Activated CD4-positive, alpha-beta T cell treated with anti-CD3 and anti-CD28 coated beads for 48 hours (primary cell): ENCODE results near the gene CNOT4.
"Not testable (repeated sequence)": the region's sequence is repeated elsewhere in the genome, so short reads cannot be mapped to it uniquely, and the experiment has no call there.

ENCODE experiments used
- DNase-seq: peaks from one replicate; pipeline ENCODE4 v3.0.0-alpha.2; 2020

CNOT4 gene

DNA sequence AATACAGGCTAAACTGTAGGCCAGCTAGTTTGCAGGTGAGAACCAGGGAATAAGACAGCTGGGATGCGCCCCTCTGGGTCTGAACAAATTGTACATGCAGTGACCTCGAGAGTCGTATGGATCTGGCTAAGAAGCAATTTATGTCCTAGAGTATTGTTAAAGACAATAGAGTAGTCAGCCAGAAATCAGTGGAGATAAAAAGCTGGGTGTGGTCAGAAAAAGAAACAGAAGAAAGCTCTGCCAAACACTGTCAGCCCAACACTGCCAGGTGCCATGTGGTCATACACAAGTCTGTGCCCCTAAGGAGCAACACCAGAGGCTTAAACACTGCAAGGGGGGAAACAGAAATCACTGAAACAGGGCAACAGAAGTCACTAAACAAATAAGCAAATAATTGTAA, 62.2 kb downstream of the CNOT4 start:
- no peak for DNase-seq

DNA sequence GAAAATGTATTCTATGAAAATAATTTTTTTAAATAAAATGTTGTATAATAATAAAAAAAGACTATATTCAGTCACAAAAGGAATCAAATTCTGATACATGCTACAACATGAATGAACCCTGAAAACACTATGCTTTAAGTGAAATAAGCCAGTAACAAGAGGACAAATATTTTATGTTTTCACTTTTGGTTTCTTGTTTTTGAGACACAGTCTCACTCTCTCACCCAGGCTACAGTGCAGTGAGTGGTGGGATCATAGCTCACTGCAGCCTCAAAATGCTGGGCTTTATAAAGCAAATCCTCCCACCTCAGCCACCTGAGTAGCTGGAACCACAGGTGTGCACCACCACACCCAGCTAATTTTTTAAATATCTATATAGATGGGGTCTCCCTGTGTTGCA, 64.2 kb downstream of the CNOT4 start:
- DNase-seq = no peak

DNA sequence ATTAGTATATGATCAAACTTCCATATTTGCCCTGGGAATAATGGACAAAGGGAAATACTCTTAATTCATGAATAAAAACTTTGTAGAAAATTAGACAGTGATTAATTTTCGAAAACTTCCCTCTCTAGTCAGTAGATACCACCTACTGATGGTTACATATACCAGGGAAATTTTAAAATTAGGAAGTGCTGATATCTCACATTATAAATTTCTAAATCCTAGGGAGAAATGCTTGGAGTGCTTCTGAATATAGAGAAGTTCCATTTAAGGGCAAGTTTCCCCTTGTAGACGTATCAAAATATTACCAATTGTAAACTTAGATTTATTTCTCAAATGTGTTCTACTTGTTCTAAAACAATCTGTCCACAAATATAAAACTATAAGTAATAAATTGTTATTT, 64.6 kb downstream of the CNOT4 start:
- not testable (repeated sequence) for DNase-seq

DNA sequence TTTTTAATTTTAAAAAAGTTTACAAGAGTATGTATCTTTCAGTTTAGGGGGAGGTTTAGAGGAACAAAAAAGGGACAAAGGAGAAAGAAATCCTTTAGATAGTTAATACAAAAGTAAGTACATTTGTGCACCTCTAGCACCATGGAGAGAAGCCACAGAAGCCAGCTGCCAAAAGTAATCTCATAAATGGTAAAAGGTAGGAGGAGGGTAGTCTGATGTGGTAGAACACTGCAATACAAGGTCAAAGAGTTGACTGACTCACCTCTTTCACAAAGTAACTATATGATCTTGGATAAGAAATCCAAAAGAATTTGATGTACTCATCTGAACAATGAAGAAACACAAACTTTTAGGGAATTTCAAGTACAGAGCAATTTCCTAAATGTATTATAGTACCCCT, 68.1 kb downstream of the CNOT4 start:
- DNase-seq = peak; percentile 12

DNA sequence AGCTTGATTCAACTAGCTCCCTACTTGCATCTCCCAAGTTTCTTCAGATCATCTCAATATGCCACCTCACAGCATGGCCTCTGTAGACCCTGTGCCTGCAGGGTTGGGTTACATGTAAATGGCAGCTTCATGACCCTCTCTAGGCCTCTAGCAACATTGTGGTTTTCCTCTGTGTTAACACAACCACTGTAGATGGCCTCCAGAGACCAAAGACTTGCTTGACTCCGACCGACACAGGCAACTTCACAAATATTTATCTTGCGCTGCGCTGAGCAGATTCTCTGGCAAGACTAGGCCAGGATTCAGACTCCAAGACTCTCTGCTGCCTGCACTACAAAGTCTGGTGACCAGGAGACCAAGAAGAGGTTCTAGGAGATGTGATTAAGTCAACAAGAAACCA, 75.9 kb downstream of the CNOT4 start:
- DNase-seq = no peak

DNA sequence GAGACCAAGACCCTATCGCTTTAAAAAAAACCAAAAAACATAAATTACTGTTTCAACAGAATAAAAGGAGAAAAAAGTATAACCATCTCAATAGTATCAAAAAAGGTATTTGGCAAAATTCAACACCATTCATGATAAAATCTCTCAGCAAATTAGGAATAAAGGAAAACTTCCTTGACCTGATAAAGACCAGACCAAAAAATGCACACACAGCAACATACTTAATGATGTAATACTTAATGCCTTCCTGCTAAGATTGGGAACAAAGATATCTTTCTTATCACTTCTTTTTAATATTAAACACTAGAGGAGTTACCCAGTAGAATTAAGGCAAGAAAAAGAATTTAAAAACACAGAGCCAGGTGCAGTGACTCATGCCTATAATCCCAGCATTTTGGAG, 79.3 kb downstream of the CNOT4 start:
- DNase-seq = no peak

DNA sequence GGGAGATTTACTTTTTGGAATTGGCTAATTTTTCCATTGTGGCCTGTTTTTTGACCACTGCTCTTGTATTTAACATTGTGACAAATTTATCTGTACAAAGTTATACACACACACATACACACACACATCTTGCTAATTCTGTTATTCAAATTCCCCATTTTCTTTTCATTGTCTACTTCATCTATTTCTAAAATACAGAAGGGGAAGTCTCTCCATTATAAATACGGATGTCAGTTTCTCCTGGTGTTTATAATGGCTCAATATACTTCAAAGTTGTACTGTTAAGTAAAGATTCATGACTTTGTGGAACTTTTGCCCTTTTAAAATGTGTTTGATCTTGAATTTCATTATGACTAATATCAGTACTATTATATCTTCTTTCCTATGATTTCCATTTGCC, 81.0 kb downstream of the CNOT4 start:
- DNase-seq = no peak

DNA sequence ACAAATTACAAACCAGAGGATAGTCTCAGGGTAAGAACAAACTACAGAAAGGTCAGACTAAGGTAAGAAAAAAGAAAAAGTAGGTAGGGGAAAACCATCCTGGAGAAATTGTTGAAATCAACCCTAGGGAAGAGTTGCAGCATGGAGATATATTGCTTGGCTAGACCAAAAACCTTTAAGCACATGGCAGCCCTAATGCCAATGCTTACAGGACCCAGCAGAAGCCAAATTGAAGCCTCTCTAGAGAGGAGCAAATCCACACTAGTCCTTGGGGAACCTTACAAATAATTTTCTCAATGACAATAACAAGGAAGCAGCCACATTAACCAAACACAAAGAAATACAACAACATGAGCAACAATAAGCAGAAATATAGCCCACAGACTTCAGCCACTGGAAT, 81.9 kb downstream of the CNOT4 start:
- no peak for DNase-seq

DNA sequence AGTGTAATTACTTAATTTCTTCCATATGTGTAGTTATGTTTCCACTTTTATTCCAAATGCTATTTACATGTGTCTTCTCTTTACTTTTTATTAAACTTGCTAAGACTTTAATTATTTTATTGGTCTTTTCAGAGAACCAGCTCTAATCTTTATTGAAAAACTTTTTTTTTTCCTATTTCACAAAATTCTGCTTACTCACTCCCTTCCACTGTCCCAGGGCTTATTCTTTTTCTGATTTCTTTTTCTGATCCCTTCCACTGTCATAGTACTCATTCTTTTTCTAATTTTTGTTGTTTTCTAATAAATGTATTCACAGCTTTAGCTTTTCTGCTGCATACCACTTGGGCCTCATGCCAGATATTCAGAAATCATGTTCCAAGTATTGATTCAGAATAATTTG, 82.7 kb downstream of the CNOT4 start:
- no peak for DNase-seq

DNA sequence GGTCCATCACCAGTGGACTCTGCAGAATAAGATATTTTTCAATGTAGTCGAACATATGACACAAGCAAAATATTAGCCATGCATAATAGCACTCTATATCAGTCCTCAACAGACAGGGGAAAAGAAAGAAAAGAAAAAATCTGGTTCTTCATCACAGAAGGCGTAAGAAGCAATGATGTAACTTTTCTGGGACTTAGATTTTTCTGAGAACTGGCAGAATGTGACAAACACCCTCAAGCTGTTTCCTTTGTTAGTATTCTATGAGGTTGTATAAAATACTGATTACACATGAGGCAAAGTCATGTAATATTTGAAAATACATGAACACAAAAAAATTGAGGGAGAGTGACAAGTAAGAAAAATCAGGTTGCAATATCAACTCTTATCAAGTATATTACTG, 84.9 kb downstream of the CNOT4 start:
- no peak for DNase-seq

DNA sequence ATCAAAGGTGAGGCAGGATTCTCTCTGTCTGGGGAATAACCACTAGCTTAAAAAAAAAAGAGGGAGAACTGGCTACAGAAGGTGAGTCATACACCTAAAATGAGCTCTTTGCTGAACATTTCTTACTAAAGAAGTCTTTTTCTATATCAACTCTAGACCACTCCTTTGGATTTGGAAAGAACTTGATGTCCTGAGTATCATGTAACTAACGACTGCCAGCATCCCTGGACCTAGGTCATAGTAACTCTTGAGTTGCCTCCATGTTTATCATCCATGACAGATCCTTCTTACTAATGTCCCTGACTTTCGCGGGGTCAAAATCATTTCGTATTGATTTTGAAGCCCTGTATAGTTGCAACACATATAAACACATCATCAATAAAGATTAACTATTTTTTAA, 89.1 kb downstream of the CNOT4 start:
- no peak for DNase-seq

DNA sequence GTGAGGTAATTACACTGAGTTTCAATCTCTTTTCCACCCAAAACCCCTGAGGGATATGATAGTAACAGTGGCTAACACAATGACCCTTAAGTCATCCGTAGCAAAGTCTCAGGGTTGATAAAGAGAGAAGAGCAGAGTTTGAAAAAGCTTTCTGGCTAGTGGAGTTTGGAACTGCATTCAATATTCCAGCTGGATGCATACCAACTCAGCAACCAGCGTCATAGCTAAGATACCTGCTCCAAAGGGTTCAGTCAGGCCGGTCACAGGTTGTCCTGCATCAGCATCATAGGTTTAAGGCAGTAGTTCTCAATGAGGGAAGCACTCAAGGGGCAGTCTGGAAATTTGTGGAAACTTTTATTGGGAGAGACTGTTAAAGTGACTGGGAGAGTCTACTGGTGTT, 93.5 kb downstream of the CNOT4 start:
- no peak for DNase-seq

DNA sequence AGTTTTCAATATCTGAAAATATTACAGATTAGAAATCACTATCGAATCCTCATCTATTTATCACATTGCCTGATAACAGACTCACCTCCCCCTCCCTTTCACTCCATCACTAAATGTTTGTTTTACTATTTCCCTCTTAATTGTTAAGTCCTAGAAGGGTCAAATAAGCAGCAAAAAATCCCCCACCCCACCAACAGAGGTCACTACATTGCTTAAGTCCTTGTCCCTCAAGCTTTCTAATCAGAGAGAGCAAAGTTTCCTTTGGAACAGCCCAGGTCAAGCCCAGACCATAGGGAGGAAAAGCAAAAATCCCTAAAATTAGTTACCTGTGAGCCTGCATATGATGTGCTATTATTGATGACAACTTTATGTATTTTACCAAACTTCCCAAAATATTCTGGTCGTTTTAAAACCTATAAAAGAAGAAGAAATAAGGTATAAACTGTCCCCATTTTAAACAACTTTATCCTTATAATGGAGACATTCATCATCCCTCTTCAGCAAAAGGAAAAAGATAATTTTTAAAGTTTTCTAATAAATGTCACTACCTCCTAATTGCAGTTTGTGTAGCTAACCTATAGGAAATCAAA, 95.0 kb downstream of the CNOT4 start:
- peak; percentile 43 for DNase-seq

DNA sequence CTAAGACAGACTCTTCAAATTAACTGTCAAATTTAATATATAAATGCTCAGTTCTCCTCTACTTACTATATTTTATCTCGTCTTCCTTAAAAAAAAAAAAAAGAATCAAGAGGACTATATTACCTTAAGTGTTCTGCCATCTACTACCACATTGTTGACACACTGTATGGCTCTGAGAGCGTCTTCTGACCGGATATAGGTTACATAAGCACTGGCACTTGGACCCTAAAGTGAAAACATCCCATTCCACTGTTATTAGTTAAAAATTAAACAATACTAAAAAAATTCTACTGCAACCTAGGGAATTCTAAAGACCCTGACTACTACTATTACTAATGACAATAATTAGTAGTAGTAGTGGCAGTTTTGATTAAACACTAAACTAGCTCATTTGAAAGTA, 95.7 kb downstream of the CNOT4 start:
- no peak for DNase-seq

DNA sequence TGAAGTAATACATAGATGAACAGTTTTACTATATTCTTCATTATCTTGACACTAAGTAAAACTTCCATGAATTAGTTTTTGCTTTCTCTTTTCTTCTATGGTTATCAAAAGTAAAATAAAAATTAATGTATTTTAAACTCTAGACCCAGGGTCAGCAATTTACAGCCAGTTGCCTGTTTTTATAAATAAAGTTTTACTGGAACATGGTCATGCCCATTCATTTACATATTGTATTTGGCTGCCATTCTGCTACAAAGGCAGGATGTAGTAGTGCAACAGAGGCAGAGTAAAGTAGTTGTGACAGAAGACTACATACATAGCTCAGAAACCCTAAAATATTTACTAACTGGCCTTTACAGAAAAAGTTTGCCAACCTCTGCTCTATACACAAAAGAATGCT, 98.8 kb downstream of the CNOT4 start:
- no peak for DNase-seq

DNA sequence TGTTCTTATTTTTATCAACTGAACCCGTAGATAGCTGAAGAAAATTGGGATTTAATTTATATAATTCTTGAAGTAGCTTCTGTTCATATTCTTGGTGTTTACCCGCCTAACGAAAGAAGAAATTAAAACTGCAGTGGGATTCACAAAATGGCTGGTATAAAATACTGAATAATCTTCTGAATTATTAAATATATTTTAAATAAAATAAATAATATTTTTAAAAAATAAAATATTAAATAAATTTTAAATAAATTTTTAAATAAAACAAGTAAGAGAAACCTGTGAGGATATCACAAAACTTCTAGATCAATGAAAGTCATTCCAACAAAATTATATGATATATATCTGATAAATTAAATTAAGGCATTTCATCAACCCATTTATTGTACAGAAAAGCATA, 99.4 kb downstream of the CNOT4 start:
- DNase-seq = no peak

DNA sequence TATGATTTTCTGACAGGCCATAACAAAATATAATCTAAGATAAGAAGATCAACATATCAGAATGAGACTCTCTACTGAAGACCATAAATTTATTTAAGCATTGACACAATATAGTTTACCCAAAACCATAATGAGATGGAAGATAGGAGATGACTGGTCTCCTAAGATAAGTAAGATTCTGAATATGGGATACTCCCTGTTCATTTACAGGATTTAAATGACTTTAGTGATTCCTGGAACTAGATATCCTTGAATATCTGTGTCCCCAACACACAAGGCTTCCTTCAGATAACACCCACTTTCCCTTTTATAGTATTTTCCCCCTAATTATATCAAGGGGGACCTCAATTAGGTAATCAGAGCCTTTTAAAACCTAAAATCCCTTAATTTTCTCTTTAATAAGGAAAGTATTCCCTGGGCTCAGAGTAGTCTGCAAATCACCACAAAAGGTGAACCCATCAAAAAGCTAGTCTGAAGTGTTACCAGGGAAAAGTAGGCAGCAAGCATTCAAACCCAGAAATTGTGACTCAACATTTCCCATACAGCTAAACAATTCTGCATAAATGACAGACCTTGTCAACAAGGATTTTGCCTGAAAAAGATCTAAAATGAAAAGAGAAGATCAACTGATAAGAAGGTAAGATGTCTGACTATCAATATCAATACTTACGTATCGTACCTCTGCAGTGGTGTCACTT, 99.9 kb downstream of the CNOT4 start:
- DNase-seq = no peak

DNA sequence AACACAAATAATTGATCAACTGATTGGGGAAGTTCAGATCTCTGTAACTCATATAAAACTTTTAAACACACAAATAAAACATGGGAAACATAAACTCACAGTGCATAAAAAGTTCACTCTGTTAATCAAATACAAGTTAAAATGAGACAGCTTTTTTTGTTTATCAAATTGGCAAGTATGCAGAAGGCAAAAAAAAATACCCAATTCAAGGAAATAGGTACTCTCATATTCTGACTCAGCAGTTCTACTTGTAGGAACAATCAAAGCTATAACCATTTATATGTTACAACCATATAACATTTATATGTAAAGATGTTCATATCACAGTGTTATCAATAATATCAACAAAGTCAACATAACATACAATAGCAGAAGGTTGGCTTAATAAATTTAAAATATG, 102.0 kb downstream of the CNOT4 start:
- DNase-seq = no peak

DNA sequence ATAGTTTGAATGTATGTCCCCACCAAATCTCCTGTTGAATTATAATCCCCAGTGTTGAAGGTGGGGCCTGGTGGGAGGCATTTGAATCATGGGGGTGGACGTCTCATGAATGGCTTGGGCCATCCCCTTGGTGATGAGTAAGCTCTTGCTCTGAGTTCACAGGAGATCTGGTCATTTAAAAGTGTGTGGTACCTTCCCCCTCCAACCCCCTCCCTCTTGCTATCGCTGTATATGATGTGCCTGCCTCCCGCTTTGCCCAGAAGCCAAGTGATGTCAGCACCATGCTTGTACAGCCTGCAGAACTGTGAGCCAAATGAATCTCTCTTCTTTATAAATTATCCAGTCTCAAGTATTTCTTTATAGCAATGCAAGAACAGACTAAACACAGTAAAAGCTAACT, 103.0 kb downstream of the CNOT4 start:
- no peak for DNase-seq

DNA sequence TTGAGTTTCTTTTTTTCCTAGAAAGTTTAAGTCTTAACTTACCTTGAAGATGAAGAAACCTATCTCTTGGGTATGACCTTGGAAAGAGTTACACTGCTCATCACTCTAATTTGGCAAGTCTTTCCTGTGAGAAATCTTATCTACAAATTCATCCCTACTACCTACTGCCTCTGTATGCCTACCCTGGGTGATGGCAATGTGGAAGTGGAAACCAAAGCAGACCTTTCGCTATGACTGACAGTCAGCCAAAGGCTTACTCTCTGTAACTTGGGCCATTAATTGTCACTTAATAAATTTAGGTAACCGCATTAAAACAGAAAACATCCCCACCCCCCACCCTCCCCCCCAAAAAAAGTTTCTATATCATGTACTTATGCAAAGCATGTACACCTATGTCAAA, 103.9 kb downstream of the CNOT4 start:
- no peak for DNase-seq

DNA sequence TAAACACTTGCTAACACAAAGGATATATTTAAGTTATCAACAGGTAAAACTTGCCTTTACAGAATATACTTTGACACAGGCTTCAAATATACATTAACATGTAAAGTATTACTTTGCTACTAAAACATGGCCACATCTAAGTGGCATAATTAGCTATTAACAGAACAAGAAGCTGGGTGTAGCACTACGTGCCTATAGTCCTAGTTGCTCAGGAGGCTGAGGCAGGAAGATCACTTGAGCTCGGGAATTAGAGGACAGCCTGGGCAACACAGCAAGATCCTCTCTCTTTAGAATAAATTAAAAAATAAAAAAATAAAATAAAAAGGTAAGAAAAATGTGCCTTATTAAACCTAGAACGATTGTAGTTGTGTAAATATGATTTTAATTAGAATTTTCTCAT, 106.6 kb downstream of the CNOT4 start:
- DNase-seq = no peak

DNA sequence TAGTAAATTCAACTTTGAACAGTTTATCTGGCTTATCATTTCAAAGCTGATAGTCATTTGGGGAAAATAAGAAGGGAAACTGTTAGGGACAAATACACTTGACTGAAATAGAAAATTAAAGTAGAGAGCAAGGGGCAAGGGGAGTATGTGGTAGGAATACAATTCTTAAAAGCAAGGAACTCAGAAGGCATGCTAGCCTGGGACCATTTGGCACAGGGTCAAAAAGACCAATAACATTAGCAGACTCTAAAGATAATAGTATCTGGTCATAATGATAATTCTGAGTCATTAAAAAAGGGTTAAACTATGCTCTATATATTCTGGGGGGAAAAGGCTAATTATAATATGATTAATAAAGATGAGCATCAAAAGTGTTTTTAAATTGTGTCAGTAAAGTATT, 112.2 kb downstream of the CNOT4 start:
- DNase-seq = no peak

DNA sequence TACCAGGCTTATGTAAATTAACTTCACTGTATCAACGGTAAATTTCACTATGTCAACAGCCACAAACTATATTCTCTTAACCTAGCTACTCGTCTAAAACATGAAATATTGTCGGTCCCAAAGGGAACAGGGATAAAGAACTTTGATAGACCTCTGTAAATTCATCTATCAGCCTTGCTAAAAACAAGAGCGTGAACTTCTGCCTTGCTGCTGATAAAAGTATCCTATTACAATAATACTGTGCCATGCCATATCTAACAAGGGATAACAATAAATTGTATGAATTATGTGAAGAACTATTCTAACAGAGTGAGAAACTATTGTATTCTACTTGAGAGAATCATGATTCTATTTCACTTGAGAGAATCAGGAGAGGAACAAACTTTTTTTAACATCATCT, 117.2 kb downstream of the CNOT4 start:
- no peak for DNase-seq

DNA sequence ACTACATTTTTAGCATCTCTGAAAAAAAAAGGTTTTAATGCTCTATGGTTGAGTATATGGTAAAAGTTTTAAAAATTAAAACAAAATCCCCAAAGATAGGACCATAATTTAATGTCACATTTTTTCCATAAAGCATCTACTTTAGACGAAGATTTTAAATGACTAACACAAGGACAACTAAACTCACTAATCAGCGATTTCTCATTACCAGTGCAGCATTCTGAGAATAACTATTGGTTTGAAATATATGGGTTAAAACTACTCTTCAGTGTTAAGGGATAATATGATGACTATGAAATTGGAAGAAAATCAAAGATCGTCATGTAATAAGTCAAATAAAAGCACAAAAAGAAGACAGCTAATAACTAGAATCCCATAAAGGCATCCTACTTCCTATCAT, 118.4 kb downstream of the CNOT4 start:
- no peak for DNase-seq

DNA sequence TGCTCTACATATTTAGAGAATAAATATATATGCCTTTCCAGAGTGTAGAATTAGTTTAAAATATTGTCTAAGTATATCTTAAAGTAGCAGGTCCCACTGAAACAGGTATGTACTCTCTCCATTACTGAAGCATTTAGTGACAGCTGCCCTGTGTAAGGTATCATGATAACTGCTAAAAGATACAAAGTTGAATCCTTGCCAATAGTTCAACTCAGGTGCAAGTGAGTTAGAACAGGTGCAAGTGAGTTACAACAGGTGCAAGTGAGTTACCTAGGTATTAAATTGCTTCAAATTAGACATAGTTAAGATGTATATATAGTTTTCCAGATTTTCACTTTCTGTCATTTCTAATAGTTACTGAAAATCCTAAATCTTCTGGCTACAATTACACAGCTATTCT, 119.1 kb downstream of the CNOT4 start:
- no peak for DNase-seq
